ENCODE data around the gene PSKH1. TPM values are rescaled to one million over a fixed set of nuclear protein-coding genes. Genes with fewer than 3 reads are reported as not detected.

PSKH1 gene
- total RNA-seq, 1 donor from 2014 or later = 10.6 TPM

DNA sequence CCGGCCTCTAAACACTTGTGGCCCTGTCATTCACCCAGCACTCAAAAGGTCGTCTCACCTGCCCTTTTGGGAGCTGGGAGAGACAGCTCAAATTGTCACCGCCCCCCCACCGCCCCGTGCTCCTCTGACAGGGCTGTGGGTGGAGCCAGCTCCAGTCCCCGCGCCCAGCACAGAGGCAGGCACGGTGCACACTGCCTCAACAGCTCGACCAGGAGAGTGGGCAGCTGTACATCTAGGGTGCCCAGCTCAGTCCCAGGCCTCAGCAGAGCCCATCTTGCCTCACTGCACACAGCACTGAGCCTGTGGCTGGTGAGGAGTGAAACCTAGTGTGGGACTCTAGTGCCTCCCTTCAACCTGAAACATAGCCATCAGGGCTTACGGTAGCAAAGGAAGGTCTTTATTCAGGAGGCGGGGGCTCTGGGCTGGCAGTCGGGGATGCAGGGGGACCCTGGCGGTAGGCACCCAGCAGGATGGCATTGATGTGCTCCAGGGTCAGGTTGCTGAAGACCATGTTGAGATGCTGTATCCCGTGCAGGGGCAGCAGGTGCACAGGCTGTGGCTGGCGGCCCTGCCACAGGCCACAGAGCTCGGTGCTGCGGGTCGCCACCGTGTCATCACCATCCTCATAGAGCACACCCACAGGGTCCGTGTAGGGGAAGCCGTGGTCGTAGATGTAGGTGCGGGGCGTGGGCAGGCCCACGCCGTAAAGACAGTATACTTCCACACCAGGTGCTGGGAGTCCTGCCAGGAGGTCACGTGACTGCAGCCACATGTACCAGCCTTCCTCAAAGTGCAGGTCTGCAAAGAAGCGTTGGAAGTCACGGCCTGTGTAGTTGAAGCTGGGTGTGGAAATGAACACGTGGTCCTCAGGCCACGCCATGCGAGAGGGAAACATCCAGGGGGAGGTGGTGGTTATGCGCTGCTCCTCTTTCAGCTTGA is 46.7 kb downstream of the PSKH1 start:
- peak; percentile 36 for DNase-seq (ENCODE audit: low read depth)

DNA sequence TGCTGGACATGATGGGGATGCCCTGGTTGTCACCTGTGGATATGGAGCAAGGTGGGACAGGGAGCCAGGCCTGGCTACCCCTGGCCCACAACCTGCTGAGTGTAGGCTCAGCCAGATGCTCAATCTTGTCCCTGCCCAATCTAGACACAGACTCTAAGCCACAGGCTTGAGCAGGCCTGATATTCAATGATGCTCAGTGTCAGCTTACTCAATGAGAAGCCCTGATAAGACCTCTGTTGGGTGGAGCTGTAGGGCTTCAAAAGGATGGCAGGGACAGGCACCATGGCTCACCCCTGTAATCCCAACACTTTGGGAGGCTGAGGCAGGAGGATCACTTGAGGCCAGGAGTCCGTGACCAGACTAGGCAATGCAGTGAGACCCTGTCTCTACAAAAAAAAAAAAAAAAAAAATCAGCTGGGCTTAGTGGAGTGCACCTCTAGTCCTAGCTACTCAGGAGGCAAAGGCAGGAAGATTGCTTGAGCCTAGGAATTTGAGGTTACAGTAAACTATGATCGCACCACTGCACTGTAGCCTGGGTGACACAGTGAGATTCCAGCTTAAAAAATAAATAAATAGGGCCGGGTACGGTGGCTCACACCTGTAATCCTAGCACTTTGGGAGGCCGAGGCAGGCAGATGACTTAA is 47.5 kb downstream of the PSKH1 start:
- DNase-seq (ENCODE audit: low read depth) = no peak

DNA sequence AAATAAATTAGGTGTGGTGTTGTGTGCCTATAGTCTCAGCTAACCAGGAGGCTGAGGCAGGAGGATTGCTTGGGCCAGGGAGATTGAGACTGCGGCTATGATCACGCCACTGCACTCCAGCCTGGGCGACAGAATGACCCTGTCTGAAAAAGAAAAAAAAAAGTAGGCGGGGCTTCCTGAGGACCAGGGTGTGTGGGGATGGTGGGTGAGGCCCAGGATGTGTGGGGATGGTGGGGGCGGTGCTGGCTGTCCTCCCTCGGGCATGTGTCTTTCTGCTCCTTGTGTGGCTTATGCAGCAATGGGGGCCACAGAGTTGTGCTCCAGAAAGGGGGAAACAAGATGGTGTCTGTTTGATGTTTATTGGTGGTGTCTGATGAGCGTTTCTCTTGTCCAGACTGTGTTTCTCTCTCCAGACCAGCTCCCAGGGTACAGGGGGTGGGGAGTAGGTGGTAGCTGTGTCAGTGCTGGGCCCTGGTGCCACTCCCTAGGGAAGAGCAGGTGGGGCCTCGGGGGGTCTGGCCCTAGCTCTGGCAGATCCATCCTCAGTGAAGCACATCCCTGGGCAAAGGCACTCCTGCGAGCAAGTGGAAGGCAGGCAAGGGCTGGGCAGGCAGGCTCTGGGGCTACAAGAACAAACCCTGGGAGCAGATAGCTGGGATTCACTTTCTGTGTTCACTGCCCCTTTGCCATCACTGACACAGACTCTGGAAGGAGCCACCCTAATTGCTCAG is 48.6 kb downstream of the PSKH1 start:
- no peak for DNase-seq (ENCODE audit: low read depth)

DNA sequence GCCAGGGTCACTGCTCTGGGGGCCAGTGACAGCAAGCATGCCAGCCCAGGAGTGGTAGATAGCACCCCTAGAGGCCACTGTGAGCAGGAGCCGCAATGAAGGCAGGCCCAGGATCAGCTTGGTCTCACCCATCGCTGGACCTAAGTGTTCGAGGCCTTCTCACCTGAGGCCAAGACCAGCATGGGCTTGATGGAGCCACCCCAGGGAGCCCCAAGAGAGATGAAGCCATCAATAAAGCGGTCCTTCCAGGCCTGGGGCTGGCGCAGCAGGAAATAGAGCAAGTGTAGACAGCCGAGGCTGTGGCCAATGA is 49.1 kb downstream of the PSKH1 start:
- DNase-seq (ENCODE audit: low read depth) = peak; percentile 40

DNA sequence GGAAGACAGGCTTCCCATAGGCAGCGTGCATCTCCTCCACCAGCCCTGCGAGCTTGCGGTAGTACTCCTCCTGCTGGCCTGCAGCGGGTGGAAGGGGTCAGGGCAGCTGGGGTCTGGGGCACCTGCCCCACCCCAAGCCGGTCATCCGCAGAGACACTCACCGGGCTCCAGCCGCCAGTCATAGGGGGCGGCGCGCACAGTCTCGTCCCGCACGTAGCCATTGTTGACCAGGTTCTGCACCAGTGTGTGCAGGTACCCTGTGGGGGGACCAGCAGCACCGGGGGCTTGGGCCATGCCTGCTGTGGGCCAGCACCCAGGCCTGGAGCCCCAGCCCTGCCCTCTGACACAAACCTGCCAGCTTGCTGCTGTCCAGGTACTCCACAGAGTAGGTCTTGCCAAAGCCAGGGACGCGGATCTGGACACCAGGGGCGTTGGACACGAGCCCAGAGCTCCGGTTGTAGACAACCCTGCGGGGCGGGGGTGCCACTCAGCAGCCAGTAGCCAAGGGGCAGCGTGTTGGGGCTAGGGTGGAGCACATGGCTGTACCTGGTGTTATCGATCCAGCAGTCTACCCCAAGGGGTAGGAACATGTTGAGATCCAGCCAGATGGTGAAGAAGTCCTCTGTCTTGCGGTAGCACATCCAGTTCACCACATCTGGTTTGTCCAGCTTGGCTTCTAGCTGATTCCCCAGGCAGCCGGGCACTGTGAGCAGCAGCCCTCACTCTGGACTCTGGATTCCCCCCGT is 49.6 kb downstream of the PSKH1 start:
- DNase-seq (ENCODE audit: low read depth) = no peak

DNA sequence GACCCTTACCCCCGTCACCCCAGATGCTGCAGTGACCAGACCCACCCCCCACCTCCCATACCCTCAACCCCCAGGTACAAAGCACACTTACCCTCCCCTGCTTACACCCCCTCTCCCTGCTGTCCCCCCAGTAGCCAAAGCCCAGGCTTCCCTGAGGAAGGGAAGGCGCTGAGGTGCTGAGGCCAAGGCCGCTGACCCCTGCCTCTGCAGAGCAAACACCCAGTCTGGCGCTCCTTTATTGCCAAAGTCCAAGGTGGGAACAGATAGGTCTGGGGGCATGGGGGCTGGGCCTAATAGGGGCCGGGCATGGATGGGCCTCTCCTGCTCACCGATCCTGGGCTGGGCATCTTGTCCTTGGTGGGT is 50.2 kb downstream of the PSKH1 start:
- DNase-seq (ENCODE audit: low read depth) = no peak

DNA sequence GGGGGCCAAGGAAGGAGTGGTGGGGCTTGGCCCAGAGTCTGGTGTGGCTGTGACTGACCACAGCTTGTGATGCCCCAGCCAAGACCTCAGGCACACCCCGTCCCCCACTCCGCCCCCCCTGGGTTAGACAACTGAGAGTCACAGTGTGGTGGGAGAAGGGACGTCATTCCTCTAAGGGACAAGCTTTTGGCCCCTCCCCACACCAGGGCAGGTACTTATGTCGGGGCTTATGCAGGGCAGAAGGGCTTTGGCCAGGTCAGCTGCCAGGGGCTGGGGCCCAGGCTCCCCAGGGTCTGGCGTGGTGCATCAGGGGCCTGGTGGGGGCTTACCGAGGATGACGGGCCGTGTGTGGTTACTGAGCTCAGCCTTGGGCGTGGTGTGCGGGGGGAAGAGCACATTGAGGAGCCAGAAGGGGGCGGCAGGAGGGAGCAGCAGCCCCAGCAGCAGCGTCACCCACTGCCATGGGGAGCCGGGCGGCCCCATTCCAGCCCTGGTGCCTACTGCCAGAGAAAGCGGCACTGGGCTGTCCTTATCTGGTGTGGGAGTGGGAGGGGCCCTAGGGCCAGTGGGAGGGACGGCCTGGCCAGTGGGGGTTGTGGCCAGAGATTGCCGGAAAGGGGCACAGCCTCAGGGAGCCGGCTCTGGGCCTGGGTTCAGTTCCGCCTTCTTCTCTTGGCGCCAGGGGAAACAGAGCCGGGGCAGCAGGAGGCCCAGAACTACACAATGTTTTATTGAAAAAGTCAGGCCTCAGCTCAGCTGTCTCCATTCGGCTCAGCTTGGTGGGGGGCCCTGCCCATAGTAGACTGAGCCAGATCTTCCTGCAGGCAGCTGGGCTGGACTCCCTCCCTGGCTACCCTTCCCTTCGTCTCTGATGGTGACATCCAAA is 50.8 kb downstream of the PSKH1 start, which contains the start of gene LCAT:
Gene LCAT, minus strand, starts transcription at position 502 of the 886 bp plus-strand sequence. Its CDS starts 19 bp downstream, at position 483.
- DNase-seq (ENCODE audit: low read depth) = peak; percentile 54

DNA sequence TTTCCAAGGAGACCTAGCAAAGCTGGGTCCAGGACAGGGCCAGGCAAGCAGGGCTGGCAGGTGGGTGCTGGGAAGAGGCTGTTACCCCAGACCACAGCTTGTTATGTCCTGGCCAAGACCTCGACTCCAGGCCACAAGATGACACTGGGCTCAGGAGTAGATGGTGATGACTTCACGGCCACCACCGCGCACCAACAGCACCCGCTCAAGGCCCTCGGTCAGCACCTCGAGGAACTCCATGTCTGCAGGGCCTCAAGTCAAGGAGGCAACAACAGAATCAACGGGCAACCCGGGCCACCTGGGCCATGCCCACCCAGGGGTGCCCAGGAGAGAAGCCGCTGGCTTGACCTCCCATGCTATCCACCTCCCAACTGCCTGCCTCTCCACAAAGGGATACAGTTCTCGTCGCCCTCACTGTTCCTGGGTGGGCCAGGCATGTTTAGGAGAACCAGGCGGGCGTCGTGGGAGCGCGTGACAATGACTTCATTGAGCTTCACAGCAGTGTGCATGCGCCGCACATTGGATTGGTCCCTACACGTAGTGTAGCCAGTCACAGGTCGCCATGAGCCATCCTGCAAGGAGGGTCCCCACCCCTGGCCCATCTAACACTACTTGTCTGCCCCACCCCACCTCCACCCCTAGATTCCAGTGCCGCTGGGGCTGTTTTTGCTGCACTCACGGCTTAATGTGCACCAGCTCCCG is 51.8 kb downstream of the PSKH1 start:
- peak; percentile 61 for DNase-seq (ENCODE audit: low read depth)

DNA sequence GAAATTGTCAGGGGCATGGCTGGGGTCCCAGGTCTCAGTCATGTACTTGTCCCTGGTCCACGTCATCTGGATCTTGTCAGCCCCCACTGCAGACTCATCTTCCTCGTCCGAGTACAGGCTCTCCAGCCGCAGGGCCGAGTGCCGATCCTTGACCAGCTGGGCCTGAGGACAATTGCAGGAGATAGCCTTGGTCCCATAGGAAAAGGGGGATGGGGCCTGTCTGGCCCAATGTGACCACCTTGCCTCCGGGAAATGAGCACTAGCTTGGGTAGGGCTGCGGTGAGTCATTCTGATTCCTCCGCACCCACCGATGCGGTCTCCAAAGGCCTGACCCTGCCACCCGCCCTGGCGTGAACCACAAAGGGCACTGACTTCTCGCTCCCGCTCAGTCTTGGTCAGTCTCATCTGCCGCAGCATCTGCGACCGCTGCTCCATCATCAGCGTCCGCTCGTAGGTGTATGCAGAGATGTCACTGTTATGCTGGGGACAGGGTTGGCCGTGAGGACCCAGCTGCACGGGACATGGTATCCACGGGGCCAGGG is 52.4 kb downstream of the PSKH1 start:
- peak; percentile 61 for DNase-seq (ENCODE audit: low read depth)

DNA sequence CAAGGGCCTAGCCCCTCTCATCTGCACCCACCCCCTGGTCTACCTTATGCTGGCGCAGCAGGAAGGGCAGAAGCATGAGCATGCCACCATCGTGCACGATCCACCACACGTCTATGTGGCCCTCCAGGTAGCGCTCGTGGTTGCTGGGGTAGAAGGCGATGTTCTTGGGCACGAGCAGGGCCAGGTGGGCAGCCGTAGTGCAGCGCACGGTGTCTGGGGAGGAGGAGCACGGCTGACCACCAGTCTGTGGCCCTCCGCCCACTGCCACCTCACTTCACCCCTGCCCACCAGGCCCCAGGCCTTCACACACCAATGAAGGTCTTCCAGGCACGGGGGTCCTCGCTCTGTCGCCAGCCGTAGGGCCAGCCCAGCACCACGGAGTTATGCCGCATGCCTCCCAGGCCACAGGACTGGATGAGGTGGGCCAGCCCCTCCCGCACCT is 53.1 kb downstream of the PSKH1 start:
- DNase-seq (ENCODE audit: low read depth) = no peak

DNA sequence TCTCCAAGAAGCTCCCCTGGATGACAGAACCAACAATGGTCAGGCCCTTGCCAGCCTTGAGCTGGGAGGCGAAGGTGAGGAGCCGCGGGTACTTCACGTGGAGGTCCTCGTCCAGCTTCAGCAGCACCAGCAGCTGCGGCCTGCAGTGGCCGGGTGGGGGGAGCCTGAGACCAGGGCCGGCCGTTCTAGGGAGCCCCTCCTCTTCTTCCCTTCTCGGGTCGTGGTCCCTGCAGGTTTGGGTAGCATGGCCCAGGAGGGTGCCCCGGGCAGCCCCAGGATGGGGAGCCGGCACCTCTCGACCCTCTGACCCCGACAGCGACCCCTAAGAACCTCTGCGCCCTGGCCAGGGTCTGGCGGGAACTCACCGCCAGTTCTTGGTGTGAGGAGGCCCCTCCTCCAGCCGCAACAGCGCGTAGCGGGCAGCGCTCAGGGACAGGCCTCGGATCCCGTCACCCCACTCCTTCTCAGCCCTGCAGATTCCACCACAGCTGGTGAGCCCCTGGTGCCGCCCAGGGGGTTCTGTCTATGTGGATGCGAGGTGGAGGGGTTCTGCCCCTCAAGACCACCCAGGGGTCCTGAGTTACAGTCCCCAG is 54.0 kb downstream of the PSKH1 start:
- no peak for DNase-seq (ENCODE audit: low read depth)

DNA sequence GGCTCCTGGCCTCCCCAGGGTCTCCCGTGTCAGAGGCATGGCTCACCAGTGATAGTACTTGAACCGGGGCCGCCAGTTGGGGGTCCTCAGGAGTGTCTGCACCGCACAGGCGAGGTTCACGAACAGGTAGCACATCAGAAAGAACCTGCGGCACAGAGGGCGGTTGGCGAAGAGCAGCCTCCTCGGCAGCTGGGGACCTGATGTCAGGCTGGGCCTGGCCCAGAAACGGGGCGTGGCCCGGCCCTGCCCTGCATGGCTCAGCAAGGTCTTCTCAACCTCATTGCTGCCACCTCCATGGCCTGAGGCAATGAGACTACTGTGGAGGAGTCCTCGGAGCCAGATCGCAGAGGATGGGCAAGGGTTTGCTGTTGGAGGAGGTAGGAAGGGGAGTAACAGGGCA is 55.0 kb downstream of the PSKH1 start:
- no peak for DNase-seq (ENCODE audit: low read depth)

DNA sequence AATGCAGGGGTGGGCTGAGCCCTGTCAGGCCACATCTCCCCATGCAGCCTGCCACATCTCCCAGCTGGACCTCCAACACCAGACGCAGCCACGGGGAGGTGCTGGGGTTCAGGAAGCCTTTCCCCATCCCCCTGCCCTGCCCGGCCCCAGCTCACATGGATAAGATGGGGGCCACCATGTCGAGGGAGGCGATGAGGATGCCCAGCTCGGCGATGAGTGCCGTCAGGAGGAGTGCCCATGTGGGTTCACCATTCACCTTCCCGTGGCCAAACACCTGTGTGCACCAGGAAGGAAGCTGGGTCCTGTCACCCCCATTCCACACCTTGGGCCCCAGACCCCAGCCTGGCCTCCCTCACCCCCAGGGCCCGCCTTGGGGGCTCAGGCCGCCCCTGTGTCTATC is 56.6 kb downstream of the PSKH1 start:
- DNase-seq (ENCODE audit: low read depth) = no peak

DNA sequence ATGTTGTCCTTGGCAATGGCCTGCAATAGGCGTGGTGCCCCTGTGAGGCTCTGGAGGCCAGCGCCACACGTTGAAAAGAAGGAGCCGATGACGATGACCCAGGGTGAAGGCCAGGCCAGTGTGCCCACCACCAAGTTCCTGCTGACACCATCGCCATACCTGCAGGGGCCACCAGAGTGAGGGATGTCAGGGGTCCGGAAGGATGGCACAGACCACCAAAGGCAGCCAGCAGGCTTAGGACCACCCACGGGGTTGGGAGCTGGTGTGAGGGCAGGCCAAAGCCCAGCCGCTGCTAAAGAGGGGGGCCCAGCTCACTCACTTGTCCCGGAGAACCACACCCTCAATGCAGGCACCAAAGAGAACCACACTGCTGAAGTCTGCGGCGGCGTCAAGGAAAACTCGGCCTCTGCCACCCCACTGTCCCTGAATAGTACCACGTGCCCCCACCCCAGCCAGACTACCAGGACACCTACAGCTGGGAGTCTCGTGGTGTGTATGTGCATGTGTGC is 57.3 kb downstream of the PSKH1 start:
- DNase-seq (ENCODE audit: low read depth) = no peak

DNA sequence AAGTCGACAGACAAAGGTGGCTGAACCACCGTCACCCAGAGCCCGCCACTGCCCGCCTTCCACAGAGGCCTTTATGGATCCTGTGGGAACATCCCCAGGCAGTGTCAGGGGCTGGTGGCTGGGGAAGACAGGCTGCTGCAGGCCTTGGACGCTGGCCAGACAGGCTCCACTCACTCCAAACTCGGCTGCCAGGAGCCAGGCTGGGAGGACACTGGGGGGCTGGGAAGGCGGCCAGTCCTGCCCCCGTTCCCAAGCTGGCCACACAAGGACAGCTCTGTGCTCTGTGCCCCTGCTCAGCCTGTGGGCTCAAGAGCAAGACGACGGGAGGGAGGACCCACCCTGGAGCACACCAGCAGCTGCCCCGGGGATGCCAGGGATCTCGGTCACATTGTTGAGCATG is 58.4 kb downstream of the PSKH1 start:
- peak; percentile 87 for DNase-seq (ENCODE audit: low read depth)

DNA sequence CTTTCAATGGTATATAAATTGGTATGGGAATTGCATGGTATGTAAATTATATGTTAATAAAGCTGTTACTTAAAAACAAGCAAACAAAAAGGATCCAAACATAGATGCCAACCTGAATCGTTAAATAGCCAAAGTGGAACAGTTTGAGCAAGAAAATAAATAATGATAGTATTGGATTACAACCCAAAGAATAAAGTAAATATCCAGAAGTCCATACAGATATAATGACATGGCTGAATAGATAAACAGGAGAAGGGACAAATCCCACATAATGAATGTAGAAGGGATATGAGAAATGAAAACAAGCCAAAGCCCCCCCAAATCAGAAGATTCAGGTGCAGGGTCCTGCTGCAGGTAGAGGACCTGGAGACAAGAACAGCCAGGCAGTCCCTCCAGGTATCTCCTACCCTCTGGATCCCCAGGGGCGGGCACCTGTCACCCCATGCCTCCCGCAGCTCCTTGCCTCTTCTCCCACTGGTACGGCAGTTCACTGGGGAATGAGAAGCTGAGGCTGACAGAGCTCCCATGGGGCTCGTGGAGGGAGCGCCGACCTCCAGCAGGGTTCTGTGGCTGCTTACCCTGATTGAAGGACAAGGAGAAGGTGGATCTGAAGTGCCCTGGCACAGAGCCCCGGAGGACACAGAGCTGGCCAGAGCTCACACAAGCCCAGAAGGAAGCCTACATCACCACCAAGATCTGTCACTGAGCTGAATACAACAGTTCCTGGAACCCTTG is 60.8 kb downstream of the PSKH1 start:
- DNase-seq (ENCODE audit: low read depth) = no peak

DNA sequence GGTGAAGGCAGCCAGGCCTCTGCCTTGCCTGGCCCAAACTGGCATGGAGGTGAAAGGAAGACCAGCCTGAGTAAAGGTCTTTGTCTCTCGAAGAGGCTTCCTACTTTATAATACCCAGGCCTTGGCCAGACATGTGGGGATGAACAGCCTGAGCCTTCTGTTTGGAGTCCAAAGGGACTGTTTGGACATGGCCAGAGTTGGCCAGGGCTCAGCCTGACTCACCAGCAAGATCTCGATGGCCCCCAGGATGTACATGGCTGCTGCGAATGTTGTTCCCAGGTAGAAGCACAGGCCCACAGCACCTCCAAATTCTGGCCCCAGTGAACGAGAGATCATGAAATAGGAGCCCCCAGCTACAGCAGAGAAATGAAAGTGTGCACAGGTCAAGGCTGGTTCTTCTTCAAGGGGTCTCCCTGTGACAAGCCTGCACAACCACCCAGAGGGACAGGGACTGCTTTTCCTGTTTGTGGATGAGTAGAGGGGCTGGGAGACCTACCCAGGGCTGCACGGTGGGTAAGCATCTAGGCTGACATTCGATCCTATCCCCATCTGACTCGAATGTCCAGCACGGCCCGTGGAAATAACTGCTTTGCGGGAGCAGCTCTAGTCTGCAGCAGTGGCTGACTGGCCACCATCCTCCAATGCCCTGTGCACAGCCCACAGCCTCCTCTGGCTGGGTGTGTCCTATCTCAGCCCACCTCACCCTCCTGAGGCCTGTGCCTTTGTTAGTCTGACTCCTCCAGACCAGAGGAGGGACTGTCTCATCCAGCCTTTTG is 61.6 kb downstream of the PSKH1 start:
- no peak for DNase-seq (ENCODE audit: low read depth)
